ENCODE measurements around the gene RXFP2. TPM values are rescaled to one million over a fixed set of nuclear protein-coding genes. Genes with fewer than 3 reads are reported as not detected.

The RXFP2 gene
- total and polyA plus RNA-seq, 10 of the 15 experiments (the other 5 are each of a cell fraction or from before 2014, with no cell fraction given) = 0.01 to 0.05 TPM; not detected in 8

DNA sequence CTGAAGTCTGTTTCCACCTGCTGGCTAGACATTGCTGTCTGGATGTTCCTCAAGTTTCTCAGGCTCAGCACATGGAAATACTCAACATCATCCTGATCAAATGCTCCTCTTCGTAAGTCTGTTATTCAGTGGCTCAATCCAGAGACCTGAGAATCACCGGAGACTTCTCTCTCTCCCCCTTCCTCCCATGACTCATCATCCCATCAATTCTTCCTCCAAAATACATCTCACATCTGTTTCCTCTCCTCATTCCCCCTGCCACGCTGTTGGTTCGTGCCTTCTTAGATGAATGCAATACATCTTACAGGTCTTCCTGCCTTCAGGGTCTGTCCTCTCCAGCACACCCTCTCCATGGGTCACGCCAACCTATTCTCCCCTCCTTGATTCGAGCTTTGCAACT is 7.4 kb upstream of the RXFP2 start (continued):
- TF ChIP-seq, protein P1, sequence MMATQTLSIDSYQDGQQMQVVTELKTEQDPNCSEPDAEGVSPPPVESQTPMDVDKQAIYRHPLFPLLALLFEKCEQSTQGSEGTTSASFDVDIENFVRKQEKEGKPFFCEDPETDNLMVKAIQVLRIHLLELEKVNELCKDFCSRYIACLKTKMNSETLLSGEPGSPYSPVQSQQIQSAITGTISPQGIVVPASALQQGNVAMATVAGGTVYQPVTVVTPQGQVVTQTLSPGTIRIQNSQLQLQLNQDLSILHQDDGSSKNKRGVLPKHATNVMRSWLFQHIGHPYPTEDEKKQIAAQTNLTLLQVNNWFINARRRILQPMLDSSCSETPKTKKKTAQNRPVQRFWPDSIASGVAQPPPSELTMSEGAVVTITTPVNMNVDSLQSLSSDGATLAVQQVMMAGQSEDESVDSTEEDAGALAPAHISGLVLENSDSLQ (IDR thresholded peaks at IDR 0.05) = no peak
- TF ChIP-seq SP1 (IDR thresholded peaks at IDR 0.05; ENCODE audit: low read depth, low read length) (no peak), KLF5 (IDR thresholded peaks at IDR 0.05; ENCODE audit: partially characterized antibody) (no peak), GATAD2B (conservative IDR thresholded peaks at IDR 0.05; ENCODE audit: low read depth) (no peak), ETV6 (conservative IDR thresholded peaks at IDR 0.05 in 1 of 2, IDR thresholded peaks at IDR 0.05 in 1 of 2; ENCODE audit: borderline replicate concordance in 1 of 2, low read depth in 1 of 2) (no peak)
- TF ChIP-seq, protein P2, sequence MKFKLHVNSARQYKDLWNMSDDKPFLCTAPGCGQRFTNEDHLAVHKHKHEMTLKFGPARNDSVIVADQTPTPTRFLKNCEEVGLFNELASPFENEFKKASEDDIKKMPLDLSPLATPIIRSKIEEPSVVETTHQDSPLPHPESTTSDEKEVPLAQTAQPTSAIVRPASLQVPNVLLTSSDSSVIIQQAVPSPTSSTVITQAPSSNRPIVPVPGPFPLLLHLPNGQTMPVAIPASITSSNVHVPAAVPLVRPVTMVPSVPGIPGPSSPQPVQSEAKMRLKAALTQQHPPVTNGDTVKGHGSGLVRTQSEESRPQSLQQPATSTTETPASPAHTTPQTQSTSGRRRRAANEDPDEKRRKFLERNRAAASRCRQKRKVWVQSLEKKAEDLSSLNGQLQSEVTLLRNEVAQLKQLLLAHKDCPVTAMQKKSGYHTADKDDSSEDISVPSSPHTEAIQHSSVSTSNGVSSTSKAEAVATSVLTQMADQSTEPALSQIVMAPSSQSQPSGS (IDR thresholded peaks at IDR 0.05; ENCODE audit: low read length) = no peak

DNA sequence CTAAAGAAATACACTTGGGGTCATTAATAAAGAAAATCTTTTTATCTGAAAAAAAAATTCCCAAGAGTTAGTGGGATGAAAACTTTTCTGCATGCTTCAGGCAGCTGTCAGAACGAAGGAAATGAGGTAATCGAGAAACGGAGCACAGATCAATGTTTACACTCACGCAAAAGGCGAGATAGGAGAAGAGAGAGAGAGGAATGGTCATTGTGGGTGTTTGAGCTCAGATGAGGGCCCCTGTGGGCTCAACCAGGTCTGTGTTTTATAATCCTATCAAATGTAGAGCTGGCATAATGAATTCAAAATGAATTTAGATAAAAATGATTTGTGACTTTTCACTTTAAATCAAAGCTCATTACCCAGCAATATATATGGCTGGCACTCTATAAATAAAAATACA is 6.3 kb upstream of the RXFP2 start:
- 0 out of 3 replicates have a peak, but pooled peaks have one; percentile 23 for ATAC-seq
- Histone ChIP-seq H3K9ac (ENCODE audit: control insufficient read depth, insufficient read depth, low read length) (no peak overlapping the region), H3K4me1 (ENCODE audit: control insufficient read depth, insufficient read depth, low read length) (no peaks in the 10 kb centered on the region), H3K9me3 (replicated peaks; ENCODE audit: control insufficient read depth, insufficient read depth, low read length) (no peaks in the 10 kb centered on the region), H3K79me2 (ENCODE audit: control insufficient read depth, insufficient read depth, low read length) (no peaks in the 10 kb centered on the region), H3K4me2 (ENCODE audit: control insufficient read depth, insufficient read depth) (no peak overlapping the region), H4K20me1 (ENCODE audit: control insufficient read depth, insufficient read depth) (no peaks in the 10 kb centered on the region), H2AFZ (ENCODE audit: control insufficient read depth, low read depth, low read length) (no peak overlapping the region), H3K4me3 (no peak overlapping the region), H3K36me3 (ENCODE audit: control insufficient read depth in 2 of 2, insufficient read depth in 2 of 2, low read length in 1 of 2) (no peaks in the 10 kb centered on the region), H3K27ac (ENCODE audit: control insufficient read depth, insufficient read depth) (no peak overlapping the region), H3K27me3 (replicated peaks in 1 of 2; ENCODE audit: control insufficient read depth in 2 of 2, insufficient read depth in 2 of 2, low read length in 1 of 2) (no peaks in the 10 kb centered on the region)
- ChIA-PET SMC1A (ENCODE audit: uncharacterized antibody, unreplicated experiment) (interaction anchor here (0.6 to 1.5 kb wide), 3 partner anchors 8 to 301 kb away, joined by 3 read pairs; no protein-coding TSS in a partner anchor), RAD21 (ENCODE audit: unreplicated experiment) (no interaction called here), POLR2A (no interaction called here), CTCF (interaction anchor here (0.8 to 2.4 kb wide), 4 partner anchors 8 to 303 kb away, joined by 3 to 8 read pairs (median 4); no protein-coding TSS in a partner anchor)
- WGBS (ENCODE audit: insufficient coverage, insufficient replicate concordance, low lambda C conversion rate, missing lambda C conversion rate) = 21% methylated on average over 5 of the region's 5 CpGs
- no peak for DNase-seq (ENCODE audit: low read depth, low spot score)
- no TSS peak for BruUV-seq (replicated peaks)
- no peak for FAIRE-seq
- in situ Hi-C loops (cut with MboI) (loop anchor here (10.0 kb wide), 1 partner anchor 498 kb away; no protein-coding TSS in a partner anchor), intact Hi-C loops (cut with micrococcal nuclease; ENCODE audit: unreplicated experiment) (no loop called here)
- TF ChIP-seq, protein P3, sequence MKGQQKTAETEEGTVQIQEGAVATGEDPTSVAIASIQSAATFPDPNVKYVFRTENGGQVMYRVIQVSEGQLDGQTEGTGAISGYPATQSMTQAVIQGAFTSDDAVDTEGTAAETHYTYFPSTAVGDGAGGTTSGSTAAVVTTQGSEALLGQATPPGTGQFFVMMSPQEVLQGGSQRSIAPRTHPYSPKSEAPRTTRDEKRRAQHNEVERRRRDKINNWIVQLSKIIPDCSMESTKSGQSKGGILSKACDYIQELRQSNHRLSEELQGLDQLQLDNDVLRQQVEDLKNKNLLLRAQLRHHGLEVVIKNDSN (IDR thresholded peaks at IDR 0.05; ENCODE audit: borderline replicate concordance, extremely low read length, insufficient read depth, low read depth, low read length) = no peak
- TF ChIP-seq NR2C1 (IDR thresholded peaks at IDR 0.05) = no peak
- no peak for TF ChIP-seq SUZ12 (IDR thresholded peaks at IDR 0.05; ENCODE audit: unreplicated experiment)
- no peak for TF ChIP-seq TCF7 (IDR thresholded peaks at IDR 0.05; ENCODE audit: borderline replicate concordance)
- TF ChIP-seq NFYA (IDR thresholded peaks at IDR 0.05; ENCODE audit: borderline replicate concordance, low read depth, low read length) = no peak
- TF ChIP-seq ZNF274 (IDR thresholded peaks at IDR 0.05; ENCODE audit: insufficient read depth, insufficient read length) = no peak
- no peak for TF ChIP-seq CEBPB (IDR thresholded peaks at IDR 0.05; ENCODE audit: borderline replicate concordance in 1 of 2, low read depth in 2 of 2, low read length in 2 of 2)
- no peak for TF ChIP-seq GATAD2B (conservative IDR thresholded peaks at IDR 0.05; ENCODE audit: low read depth)
- TF ChIP-seq MEF2B (IDR thresholded peaks at IDR 0.05; ENCODE audit: partially characterized antibody, poor library complexity, severe bottlenecking) = no peak
- no peak for TF ChIP-seq TBL1XR1 (IDR thresholded peaks at IDR 0.05; ENCODE audit: low read depth, low read length)
- TF ChIP-seq EGR1 (IDR thresholded peaks at IDR 0.05; ENCODE audit: borderline replicate concordance in 1 of 2, low read depth in 2 of 2, low read length in 2 of 2) = no peak
- TF ChIP-seq ASH2L (IDR thresholded peaks at IDR 0.05; ENCODE audit: borderline replicate concordance, low read depth) = no peak
- no peak for TF ChIP-seq PAX8 (IDR thresholded peaks at IDR 0.05)
